Measurements from ENCODE around the gene TCEANC2. TPM values are rescaled to one million over a fixed set of nuclear protein-coding genes. Genes with fewer than 3 reads are reported as not detected.
"Not testable (repeated sequence)": the region's sequence is repeated elsewhere in the genome, so short reads cannot be mapped to it uniquely, and the experiment has no call there.

The TCEANC2 gene
- total RNA-seq, result 1 to 10 TPM; 1.9 to 4.3 (median 3.2) TPM

DNA sequence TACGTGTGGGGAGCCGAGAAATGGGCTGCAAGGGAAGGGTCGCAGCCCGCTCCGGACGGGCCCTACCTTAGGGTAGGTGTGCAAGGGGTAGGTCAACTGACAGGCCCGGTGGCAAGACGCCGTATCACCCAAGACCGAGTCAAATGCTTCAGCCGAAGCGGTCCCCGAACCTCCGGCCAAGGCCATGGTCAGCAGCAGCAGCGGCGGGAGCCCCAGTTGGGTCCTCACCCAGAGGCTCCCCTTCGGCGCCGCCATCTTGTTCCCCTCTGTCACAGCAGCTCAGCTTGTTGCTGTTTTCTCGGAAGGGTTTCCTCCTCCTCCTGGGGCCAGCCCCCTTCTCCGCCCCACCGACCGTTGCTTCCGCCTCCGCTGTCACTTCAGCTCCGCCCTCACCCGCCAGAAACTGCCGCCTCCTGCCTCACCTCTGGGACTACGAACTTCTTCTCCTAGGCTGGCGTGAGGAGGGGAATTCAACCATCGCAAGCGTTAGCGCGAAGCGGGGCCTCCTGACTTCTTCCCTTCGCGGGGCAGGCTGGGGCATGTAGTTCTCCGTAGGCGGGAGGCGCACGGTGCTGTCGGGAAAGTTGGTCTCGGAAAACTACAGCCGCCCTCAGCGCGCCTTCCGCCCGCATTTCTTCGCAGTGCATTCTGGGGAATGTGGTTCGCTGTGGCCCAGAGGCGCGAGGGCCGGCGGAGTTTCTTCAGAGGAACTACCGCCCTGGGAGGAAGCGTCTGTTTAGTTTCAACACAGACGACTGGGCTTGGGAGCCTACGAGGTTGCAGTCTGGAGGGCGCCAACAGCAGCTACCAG lies at the start of gene TCEANC2, which contains the start of gene TMEM59:
TSS of gene TCEANC2 (plus strand) at position 675 of the 811 bp plus-strand sequence. CDS start 815 bp downstream, outside the sequence.
TSS of gene TMEM59 (minus strand) at position 271 of the 811 bp plus-strand sequence. CDS start at position 255, 16 bp downstream.
- H3K4me3 ChIP-seq, result peak within 1 kb of the TSS; percentile 67 to 96 (median 78)
- H3K4me1 ChIP-seq, result peaks cover 20 to 64% (median 36%) of the 10 kb centered on the region in 3 donors
- H3K27me3 ChIP-seq, result no peaks in the 10 kb centered on the region
- DNase-seq, result peak; percentile 95
- intact Hi-C loops (cut with DNase I), result no loop called here
- 0 to 1% methylated on average over 16 to 37 of the region's 59 CpGs for WGBS, 2 donors
- peaks cover 0 to 11% (median 0%) of the 10 kb centered on the region in 3 donors for H3K36me3 ChIP-seq
- H3K27ac ChIP-seq, result peak within 1 kb of the TSS; percentile 98
- TF ChIP-seq POLR2A (IDR thresholded peaks at IDR 0.05), result peak in 3 of 4 donors; percentile 48 to 76 (median 71)
- TF ChIP-seq, protein P1, sequence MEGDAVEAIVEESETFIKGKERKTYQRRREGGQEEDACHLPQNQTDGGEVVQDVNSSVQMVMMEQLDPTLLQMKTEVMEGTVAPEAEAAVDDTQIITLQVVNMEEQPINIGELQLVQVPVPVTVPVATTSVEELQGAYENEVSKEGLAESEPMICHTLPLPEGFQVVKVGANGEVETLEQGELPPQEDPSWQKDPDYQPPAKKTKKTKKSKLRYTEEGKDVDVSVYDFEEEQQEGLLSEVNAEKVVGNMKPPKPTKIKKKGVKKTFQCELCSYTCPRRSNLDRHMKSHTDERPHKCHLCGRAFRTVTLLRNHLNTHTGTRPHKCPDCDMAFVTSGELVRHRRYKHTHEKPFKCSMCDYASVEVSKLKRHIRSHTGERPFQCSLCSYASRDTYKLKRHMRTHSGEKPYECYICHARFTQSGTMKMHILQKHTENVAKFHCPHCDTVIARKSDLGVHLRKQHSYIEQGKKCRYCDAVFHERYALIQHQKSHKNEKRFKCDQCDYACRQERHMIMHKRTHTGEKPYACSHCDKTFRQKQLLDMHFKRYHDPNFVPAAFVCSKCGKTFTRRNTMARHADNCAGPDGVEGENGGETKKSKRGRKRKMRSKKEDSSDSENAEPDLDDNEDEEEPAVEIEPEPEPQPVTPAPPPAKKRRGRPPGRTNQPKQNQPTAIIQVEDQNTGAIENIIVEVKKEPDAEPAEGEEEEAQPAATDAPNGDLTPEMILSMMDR (IDR thresholded peaks at IDR 0.05), result peak in 3 of 6 experiments; percentile 9 to 17 (median 12)
- H3K9me3 ChIP-seq, result no peaks in the 10 kb centered on the region

DNA sequence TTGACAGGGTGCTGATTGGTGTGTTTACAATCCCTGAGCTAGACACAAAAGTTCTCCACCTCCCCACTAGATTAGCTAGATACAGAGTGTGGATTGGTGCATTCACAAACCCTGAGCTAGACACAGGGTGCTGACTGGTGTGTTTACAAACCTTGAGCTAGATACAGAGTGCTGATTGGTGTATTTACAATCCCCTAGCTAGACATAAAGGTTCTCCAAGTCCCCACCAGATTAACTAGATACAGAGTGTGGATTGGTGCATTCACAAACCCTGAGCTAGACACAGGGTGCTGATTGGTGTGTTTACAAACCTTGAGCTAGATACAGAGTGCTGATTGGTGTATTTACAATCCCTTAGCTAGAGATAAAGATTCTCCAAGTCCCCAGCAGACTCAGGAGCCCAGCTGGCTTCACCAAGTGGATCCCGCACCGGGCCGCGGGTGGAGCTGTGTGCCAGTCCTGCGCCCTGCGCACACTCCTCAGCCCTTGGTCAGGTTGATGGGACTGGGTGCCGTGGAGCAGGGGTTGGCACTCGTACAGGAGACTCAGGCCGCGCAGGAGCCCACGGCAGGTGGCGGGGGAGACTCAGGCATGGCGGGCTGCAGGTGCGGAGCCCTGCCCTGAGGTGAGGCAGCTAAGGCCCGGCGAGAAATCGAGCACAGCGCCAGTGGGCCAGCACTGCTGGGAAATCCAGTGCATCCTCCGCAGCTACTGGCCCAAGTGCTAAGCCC lies 49.5 kb upstream of the TCEANC2 start:
- WGBS, 2 donors, result 98% methylated on average over 7 of the region's 19 CpGs; no CpG with 5 or more reads in 1 of the 2 donors
- intact Hi-C loops (cut with DNase I), result not testable (repeated sequence)

DNA sequence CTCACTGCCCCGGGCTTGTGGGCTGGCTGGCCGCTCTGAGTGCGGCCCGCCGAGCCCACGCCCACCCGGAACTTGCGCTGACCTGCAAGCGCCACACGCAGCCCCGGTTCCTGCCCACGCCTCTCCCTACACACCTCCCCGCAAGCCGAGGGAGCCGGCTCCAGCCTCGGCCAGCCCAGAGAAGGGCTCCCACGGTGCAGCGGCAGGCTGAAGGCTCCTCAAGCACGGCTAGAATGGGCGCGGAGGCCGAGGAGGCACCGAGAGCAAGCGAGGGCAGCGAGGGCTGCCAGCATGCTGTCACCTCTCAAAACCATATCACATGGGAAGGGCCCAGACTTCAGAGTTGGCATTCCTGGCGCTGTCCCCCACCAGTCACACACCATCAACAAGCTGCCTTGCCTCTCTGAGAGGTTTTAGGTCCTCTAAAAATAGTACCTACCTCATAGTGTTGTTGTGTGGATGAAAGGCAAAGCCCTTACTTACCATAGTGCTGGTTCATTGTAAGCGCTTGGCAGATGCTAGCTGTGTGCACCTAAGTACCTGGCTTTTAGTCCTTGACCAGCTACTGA lies 48.8 kb upstream of the TCEANC2 start:
- Histone ChIP-seq H3K27ac (no peak overlapping the region), H3K27me3 (peaks cover 0 to 21% (median 0%) of the 10 kb centered on the region in 4 donors), H3K4me1 (peaks cover 0 to 14% (median 0%) of the 10 kb centered on the region in 3 donors), H3K4me3 (no peak overlapping the region), H3K9me3 (no peaks in the 10 kb centered on the region), H3K36me3 (no peaks in the 10 kb centered on the region)
- WGBS, 2 donors, result no CpG with 5 or more reads among the region's 27 CpGs
- DNase-seq, result no peak
- TF ChIP-seq, protein P1 (IDR thresholded peaks at IDR 0.05), result no peak
- no peak for TF ChIP-seq POLR2A (IDR thresholded peaks at IDR 0.05)
- intact Hi-C loops (cut with DNase I), result no loop called here

More for the DNA sequence above, 49.5 kb upstream of the TCEANC2 start:
- H3K36me3 ChIP-seq, H3K9me3 ChIP-seq, H3K4me3 ChIP-seq, H3K27ac ChIP-seq, DNase-seq: not testable (repeated sequence)
- peaks cover 0 to 16% (median 0%) of the 10 kb centered on the region in 4 donors for H3K27me3 ChIP-seq
- peaks cover 0 to 14% (median 0%) of the 10 kb centered on the region in 3 donors for H3K4me1 ChIP-seq

DNA sequence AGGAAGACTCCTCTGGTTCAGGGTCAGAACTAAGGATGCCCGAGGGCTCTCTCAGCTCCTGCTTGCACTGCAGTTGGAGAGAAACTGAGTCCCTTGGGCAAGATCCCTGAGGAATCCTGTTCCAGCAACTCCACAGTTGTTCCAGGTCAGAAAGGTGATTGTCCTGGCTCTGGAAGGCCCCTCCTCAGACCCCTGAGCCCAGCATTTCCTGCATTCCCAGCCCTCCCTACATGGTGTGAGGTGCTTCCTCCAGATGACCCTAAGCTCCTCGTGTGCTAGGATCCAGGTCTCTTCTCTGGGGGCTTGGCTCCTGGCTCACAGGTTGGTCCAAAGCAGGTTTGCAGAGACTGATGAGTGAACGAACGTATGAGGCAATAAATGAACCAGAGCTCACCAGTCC lies 46.9 kb upstream of the TCEANC2 start:
- 64 to 77% methylated on average over 3 to 4 of the region's 4 CpGs for WGBS, 2 donors
- Histone ChIP-seq H3K36me3 (no peaks in the 10 kb centered on the region), H3K27me3 (peaks cover 0 to 26% (median 0%) of the 10 kb centered on the region in 4 donors), H3K9me3 (no peaks in the 10 kb centered on the region), H3K4me3 (no peak overlapping the region), H3K4me1 (peaks cover 0 to 11% (median 0%) of the 10 kb centered on the region in 3 donors), H3K27ac (no peak overlapping the region)
- DNase-seq, result no peak
- no peak for TF ChIP-seq POLR2A (IDR thresholded peaks at IDR 0.05)
- intact Hi-C loops (cut with DNase I), result no loop called here

DNA sequence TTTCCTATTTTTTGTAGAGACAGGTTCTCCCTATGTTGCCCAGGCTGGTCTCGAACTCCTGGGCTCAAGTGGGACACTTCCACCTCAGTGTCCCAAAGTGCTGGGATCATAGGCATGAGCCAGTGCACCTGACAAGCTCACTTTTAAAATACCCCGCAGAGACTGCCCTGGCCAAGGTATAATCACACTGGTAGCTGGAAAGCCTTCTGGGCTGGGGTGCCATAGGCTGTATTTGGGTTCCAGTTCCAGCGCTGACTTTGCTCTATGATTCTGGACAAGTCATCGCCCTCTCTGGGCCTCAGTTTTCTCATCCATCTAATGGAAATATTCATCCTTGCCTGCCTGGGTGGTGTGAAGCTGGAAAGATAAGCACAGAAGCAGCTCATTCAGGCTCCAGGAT lies 45.8 kb upstream of the TCEANC2 start:
- Histone ChIP-seq H3K27me3 (peaks cover 0 to 32% (median 0%) of the 10 kb centered on the region in 4 donors), H3K9me3 (no peaks in the 10 kb centered on the region), H3K4me1 (no peaks in the 10 kb centered on the region), H3K27ac (no peak overlapping the region), H3K4me3 (no peak overlapping the region), H3K36me3 (no peaks in the 10 kb centered on the region)
- WGBS, 2 donors, result 79 to 89% methylated on average over 2 to 3 of the region's 4 CpGs
- intact Hi-C loops (cut with DNase I), result no loop called here
- no peak for TF ChIP-seq POLR2A (IDR thresholded peaks at IDR 0.05)
- TF ChIP-seq, protein P1 (IDR thresholded peaks at IDR 0.05), result no peak
- no peak for DNase-seq

Data from esophagus squamous epithelium (tissue), 5 donors.